Tibial artery (tissue), 4 donors: ENCODE results near the gene NLE1.
"Not testable (repeated sequence)": the region's sequence is repeated elsewhere in the genome, so short reads cannot be mapped to it uniquely, and the experiment has no call there.

ENCODE experiments used
- DNase-seq, 2 donors: peaks; one replicate each; pipeline ENCODE4 v3.0.0-alpha.2; 2019
- H3K27ac ChIP-seq, 2 donors: fragments of 200-600 bp; sonication (generic) in 1 of 2; 1 replicate in 1 of 2; 2 replicates in 1 of 2; pipeline ENCODE4 v1.5.1; 2018 to 2019; ENCODE audit warnings: mild to moderate bottlenecking in 1 of 2
- H3K27me3 ChIP-seq, 2 donors: fragments of 200-600 bp; sonication (generic) in 1 of 2; one replicate each; pipeline versions ENCODE4 v1.5.1 to v1.6.0; 2016 to 2019
- H3K36me3 ChIP-seq, 3 donors: fragments of 200-600 bp; sonication (generic) in 2 of 3; one replicate each; pipeline ENCODE4 v1.5.1; 2016 to 2019; ENCODE audit warnings: mild to moderate bottlenecking in 2 of 3
- H3K4me1 ChIP-seq, 4 donors: fragments of 200-600 bp; sonication (generic) in 2 of 4; 1 replicate in 3 of 4; 2 replicates in 1 of 4; pipeline ENCODE4 v1.5.1; 2016 to 2019
- H3K4me3 ChIP-seq, 2 donors: fragments of 200-600 bp; sonication (generic) in 1 of 2; 1 replicate in 1 of 2; 2 replicates in 1 of 2; pipeline ENCODE4 v1.5.1; 2018 to 2019; ENCODE audit warnings: mild to moderate bottlenecking in 2 of 2
- H3K9me3 ChIP-seq, 3 donors: fragments of 200-600 bp; sonication (generic) in 1 of 3; one replicate each; pipeline ENCODE4 v1.5.1; 2016 to 2019
- CTCF ChIP-seq, 2 experiments: fragments of 200-600 bp in 1 of 2; fragments of 450-650 bp in 1 of 2; IDR thresholded peaks; one replicate each; pipeline ENCODE4 v1.5.1; 2017 to 2019; ENCODE audit warnings: antibody characterized with exemption in 2 of 2, mild to moderate bottlenecking in 1 of 2, moderate library complexity in 1 of 2
- intact Hi-C: fragments of 100-400 bp; cut with DNase I; formaldehyde crosslinking; loops from one replicate; pipeline ENCODE4 v1.15.0; 2023; ENCODE audit warnings: low total_unique reads

The NLE1 gene

GRCh38 chr17:35185849-35186248 lies 43.7 kb upstream of the NLE1 start:
- no peak for TF ChIP-seq CTCF (IDR thresholded peaks at IDR 0.05)
- H3K27me3 ChIP-seq = peaks cover 0 to 3% of the 10 kb centered on the region in 2 donors
- H3K36me3 ChIP-seq = no peaks in the 10 kb centered on the region
- no peak overlapping the region for H3K4me3 ChIP-seq
- no peaks in the 10 kb centered on the region for H3K9me3 ChIP-seq
- H3K4me1 ChIP-seq = no peaks in the 10 kb centered on the region
- intact Hi-C loops = no loop called here
- no peak for DNase-seq
- H3K27ac ChIP-seq = no peak overlapping the region

GRCh38 chr17:35184274-35184673 lies 42.2 kb upstream of the NLE1 start:
- no peak for DNase-seq
- TF ChIP-seq CTCF (IDR thresholded peaks at IDR 0.05) = no peak
- intact Hi-C loops = no loop called here
- Histone ChIP-seq H3K4me3 (no peak overlapping the region), H3K4me1 (no peaks in the 10 kb centered on the region), H3K27me3 (peaks cover 0 to 3% of the 10 kb centered on the region in 2 donors), H3K36me3 (no peaks in the 10 kb centered on the region), H3K9me3 (no peaks in the 10 kb centered on the region), H3K27ac (no peak overlapping the region)

GRCh38 chr17:35183332-35183731 lies 41.2 kb upstream of the NLE1 start:
- Histone ChIP-seq H3K9me3 (no peaks in the 10 kb centered on the region), H3K27me3 (peaks cover 0 to 3% of the 10 kb centered on the region in 2 donors), H3K4me1 (no peaks in the 10 kb centered on the region), H3K4me3 (no peak overlapping the region), H3K36me3 (no peaks in the 10 kb centered on the region), H3K27ac (no peak overlapping the region)
- no peak for DNase-seq
- intact Hi-C loops = no loop called here
- TF ChIP-seq CTCF (IDR thresholded peaks at IDR 0.05) = no peak

GRCh38 chr17:35179379-35179778 lies 37.3 kb upstream of the NLE1 start:
- not testable (repeated sequence) for H3K36me3 ChIP-seq, H3K27ac ChIP-seq
- intact Hi-C loops = loop anchor here (10.0 kb wide), 1 partner anchor 355 kb away; the partner anchor contains the start of gene SLFN12L

GRCh38 chr17:35176897-35177296 lies 34.8 kb upstream of the NLE1 start:
- Histone ChIP-seq H3K9me3 (no peaks in the 10 kb centered on the region), H3K27me3 (peaks cover 0 to 8% of the 10 kb centered on the region in 2 donors), H3K4me3 (no peak overlapping the region), H3K36me3 (no peaks in the 10 kb centered on the region), H3K4me1 (no peaks in the 10 kb centered on the region), H3K27ac (no peak overlapping the region)
- no peak for TF ChIP-seq CTCF (IDR thresholded peaks at IDR 0.05)
- intact Hi-C loops = loop anchor here (10.0 kb wide), 1 partner anchor 358 kb away; the partner anchor contains the start of gene SLFN12L
- no peak for DNase-seq

More at GRCh38 chr17:35179379-35179778, 37.3 kb upstream of the NLE1 start:
- not testable (repeated sequence) for DNase-seq, H3K4me3 ChIP-seq, H3K27me3 ChIP-seq, H3K9me3 ChIP-seq, H3K4me1 ChIP-seq

GRCh38 chr17:35175638-35176415 lies 33.7 kb upstream of the NLE1 start:
- Histone ChIP-seq H3K27ac (no peak overlapping the region), H3K36me3 (no peaks in the 10 kb centered on the region), H3K27me3 (peaks cover 0 to 10% of the 10 kb centered on the region in 2 donors), H3K9me3 (no peaks in the 10 kb centered on the region), H3K4me3 (no peak overlapping the region), H3K4me1 (no peaks in the 10 kb centered on the region)
- no peak for DNase-seq
- intact Hi-C loops = loop anchor here (10.0 kb wide), 1 partner anchor 359 kb away; the partner anchor contains the start of gene SLFN12L
- no peak for TF ChIP-seq CTCF (IDR thresholded peaks at IDR 0.05)
